Dermis blood vessel endothelial cell (primary cell): ENCODE measurements around the gene DUOXA1. TPM values are rescaled to one million over a fixed set of nuclear protein-coding genes. Genes with fewer than 3 reads are reported as not detected.
A peak's percentile ranks its signal among the peaks of the same experiment; 100 is the strongest.

Experiments used
- DNase-seq: peaks from one replicate; pipeline ENCODE4 v3.0.0; 2010
- total RNA-seq: library from RNA; depleted of rRNA; stranded (reverse); fragments of >200 nt; gene quantifications from 2 replicates; pipeline ENCODE4 v1.2.3, GENCODE V29; 2014

The DUOXA1 gene, protein sequence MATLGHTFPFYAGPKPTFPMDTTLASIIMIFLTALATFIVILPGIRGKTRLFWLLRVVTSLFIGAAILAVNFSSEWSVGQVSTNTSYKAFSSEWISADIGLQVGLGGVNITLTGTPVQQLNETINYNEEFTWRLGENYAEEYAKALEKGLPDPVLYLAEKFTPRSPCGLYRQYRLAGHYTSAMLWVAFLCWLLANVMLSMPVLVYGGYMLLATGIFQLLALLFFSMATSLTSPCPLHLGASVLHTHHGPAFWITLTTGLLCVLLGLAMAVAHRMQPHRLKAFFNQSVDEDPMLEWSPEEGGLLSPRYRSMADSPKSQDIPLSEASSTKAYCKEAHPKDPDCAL
- not detected in 2 replicates for total RNA-seq

DNA sequence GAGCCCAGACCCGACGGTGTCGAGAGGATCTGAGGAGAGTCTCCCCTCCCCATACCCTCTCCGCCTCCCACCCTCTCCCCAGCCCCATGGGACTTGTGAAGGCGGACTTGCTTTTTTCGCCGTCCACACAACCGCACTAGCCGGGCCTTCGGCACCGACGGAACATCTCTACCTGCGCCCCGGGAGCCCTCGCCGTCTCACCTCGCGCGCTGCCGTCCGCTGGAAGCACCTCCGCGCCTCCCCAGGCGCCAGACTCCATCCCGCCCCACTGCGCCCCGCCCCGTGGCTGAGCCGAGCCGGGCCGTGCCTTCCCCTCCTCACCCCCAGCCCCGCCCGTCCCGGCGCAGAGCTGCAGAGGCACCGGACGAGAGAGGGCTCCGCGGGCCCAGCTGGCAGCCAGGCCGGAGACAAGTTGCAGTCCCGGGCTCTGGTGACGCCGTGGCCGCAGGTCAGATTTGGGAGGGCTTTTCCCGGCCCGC, at the start of gene DUOXA1, which contains the start of gene DUOX1:
DUOXA1 (minus strand) TSS at position 229 of the 479 bp plus-strand sequence. CDS start 6,865 bp downstream, outside the sequence.
DUOX1 (plus strand) TSS at position 344 of the 479 bp plus-strand sequence. CDS start 1,973 bp downstream, outside the sequence.
- no peak for DNase-seq

DNA sequence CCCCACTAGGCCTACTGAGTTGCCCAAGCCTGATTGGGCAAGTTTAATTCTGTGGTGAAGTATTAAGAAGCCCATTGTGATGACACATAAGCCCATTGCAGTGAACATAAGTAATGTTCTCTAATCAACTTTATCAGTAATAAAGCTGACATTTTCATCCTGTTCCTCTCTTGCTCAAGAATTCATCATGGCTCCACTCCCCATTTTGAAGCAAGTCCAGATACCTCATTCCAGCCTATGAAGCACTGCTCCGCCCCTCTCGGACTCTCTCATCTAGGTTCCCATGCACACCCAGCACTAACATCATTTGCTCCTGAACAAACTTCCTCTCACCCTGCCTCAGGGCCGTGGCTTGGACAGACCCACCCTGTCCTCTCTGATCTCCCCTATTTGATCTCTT, 47.6 kb upstream of the DUOXA1 start:
- DNase-seq, result no peak

- no peak for DNase-seq
Observed at GRCh38 chr15:45174577-45174976, 44.9 kb upstream of the DUOXA1 start.

GRCh38 chr15:45174069-45174468, 44.4 kb upstream of the DUOXA1 start:
- no peak for DNase-seq

GRCh38 chr15:45171912-45172311, 42.2 kb upstream of the DUOXA1 start:
- DNase-seq, result no peak

DNA sequence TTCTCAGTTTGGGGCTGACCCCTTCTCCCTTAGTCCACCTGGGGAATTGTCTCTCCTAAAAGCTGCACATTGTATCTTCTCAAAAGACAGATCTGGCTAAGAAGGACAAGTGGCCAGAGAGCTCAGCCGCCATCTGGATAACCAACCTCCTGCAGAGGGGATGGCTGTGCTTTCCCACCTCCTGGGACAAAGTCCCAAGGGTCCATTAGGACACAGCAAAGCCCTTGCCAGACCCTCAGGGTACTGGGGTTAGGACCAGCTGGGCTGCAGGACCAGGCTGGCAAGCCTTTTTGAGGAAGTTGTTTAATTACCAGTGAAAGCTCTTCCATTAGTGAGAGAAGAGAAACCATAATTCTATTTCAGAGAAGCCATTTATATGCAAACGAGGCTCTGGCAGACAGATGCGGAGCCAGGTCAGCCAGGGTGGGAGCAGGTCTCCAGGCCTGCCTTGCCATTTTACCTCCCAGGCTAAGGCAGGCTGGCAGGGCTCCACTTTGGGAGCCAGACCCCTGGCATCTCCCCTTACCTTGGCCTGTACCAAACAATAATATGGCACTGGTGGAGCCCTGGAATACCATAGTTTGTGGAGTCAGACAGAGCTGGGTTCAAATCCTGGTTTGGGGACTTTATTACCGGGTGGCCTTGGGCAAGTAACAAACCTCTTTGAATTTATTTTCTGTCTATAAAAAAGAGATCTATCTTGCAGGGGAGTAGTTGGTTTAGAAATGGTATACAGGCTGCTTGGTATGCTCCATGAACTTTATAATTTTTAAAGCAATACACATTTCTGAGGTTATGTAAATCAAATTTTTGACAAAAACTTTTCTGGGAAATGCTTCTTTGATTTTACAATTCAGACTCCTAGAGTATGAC, 40.2 kb upstream of the DUOXA1 start:
- no peak for DNase-seq

GRCh38 chr15:45168751-45169551, 39.3 kb upstream of the DUOXA1 start:
- no peak for DNase-seq

DNA sequence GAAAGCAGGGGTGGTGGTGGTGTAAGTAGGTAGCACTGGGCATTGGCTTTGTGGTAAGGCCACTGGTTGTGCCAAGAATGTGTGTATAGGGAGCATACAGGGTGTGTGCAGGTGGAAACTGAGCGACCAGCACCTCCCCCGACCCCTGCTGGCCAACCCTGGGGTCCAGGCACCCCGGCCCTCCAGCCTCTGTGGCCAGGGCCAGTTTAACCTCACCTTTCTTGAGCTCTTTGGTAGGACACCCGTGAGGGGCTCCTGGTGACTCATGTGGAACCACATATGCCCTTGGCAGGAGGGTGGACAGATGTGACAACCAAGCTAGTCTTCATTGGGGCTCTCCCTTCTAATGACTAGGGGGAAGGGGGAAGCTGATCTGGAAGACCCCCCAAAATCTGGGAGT, 38.6 kb upstream of the DUOXA1 start:
- no peak for DNase-seq

GRCh38 chr15:45167631-45168205, 38.0 kb upstream of the DUOXA1 start:
- no peak for DNase-seq

DNA sequence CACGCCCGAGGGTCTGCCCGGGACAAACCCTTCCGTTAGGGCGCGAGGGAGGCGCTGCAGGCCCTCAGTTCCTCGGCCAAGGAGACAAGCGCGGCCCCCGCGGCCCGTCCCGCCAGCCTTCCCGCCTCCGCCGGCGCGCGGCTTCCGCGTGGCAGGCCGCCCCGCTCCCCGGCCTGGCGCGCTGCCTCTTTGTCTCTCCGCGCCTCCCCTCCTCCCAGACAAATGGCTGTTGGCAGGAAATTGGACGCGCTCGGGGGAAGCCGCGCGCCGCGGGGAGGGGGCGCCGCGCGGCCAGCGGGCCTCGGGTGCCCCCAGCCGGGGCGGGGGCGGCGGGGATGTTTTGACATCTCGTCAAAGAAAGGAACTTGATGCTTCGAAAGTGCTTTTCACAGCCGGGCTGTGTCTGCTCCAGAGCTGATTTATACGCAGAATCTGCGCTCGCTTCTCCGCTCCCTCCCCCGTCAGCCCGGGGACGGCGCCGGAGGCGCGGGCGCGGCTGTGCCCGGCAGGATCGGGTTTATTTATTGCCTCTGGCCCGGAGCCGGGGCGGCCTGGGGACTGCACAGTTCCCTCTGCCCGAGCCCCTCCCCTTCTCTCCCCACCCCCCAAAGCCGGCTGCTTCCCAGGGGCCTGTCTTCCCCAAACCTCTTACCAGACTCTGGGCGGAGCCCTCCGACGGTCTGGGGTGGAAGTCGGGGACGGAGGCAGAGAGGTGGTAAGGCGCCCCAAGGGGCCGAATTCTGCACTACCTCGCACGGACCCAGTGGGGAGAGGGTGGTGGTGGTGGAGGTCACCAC, 37.4 kb upstream of the DUOXA1 start:
- peak; percentile 90 for DNase-seq

GRCh38 chr15:45165536-45165935, 35.9 kb upstream of the DUOXA1 start:
- DNase-seq, result no peak

DNA sequence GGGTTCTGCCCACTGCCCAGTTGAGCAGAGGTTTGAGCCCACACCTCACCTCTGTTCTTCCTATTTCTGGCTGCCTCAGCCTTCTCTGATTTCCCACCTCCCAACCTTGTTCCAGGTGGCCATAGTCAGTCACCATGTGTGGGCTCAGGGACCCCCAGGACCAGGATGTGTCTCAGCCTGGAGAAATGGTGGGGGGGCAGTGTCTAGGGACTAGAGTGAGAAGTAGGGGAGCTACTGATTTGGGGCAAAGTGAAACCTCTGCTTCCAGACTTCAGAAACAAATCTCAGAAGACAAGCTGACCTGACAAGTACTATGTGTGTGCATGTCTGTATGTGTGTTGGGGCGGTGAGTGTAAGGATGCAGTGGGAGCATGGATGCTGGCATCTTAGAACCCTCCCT, 35.2 kb upstream of the DUOXA1 start:
- no peak for DNase-seq

DNA sequence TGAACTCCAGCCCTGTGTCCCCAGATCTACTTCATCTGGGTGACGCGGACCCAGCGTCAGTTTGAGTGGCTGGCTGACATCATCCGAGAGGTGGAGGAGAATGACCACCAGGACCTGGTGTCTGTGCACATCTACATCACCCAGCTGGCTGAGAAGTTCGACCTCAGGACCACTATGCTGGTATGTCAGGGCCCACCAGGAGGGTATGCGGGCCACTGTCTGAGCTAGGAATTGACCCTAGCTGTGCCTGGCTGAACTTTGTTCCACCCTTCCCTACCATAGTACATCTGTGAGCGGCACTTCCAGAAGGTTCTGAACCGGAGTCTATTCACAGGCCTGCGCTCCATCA, 33.8 kb upstream of the DUOXA1 start:
- DNase-seq, result no peak

GRCh38 chr15:45162771-45163507, 33.3 kb upstream of the DUOXA1 start:
- DNase-seq, result peak; percentile 91

DNA sequence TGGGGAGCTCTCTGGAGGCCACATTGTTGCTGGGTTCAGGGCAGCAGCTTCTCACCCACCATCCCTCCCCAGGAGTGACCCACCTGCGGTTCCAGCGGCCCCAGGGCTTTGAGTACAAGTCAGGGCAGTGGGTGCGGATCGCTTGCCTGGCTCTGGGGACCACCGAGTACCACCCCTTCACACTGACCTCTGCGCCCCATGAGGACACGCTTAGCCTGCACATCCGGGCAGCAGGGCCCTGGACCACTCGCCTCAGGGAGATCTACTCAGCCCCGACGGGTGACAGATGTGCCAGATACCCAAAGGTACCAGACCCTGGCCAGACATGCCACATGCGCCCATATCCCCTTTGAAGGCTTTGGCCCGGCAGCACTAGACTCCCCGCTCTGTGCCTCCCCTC, 32.0 kb upstream of the DUOXA1 start:
- DNase-seq, result no peak

GRCh38 chr15:45157974-45158373, 28.3 kb upstream of the DUOXA1 start:
- DNase-seq, result peak; percentile 45

- DNase-seq, result peak; percentile 24
Observed at GRCh38 chr15:45156744-45157455, 27.2 kb upstream of the DUOXA1 start.

DNA sequence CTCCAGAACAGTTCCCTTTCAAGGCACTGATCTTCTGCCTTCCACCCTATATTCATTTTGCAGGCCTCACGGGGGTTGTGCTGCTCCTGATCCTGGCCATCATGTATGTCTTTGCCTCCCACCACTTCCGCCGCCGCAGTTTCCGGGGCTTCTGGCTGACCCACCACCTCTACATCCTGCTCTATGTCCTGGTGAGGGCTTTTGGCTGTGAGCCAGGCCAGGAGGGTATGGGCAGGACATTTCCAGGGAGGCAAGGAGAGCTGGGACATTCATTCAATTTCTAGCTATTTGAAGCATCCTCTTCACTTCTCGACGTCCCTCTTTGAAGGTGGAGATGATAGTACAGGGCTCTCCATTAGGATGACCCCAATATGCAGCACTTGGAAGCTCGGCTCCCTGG, 26.1 kb upstream of the DUOXA1 start:
- peak; percentile 12 for DNase-seq

GRCh38 chr15:45151998-45152828, 22.5 kb upstream of the DUOXA1 start:
- DNase-seq, result no peak
